ENCODE results near the gene ADAM12. TPM values are rescaled to one million over a fixed set of nuclear protein-coding genes. Genes with fewer than 3 reads are reported as not detected.

ADAM12 gene
- total and polyA plus RNA-seq, 9 of the 15 experiments (the other 6 are each of a cell fraction or from before 2014, with no cell fraction given), result not detected

GRCh38 chr10:126045861-126046260, 342.4 kb downstream of the ADAM12 start:
- 0% methylated on average over 3 of the region's 3 CpGs for WGBS (ENCODE audit: insufficient coverage, low coverage, missing lambda C conversion rate)
- FAIRE-seq, result no peak
- in situ Hi-C loops (cut with MboI), result no loop called here
- TF ChIP-seq ZNF586 (CRISPR knock-in tag; conservative IDR thresholded peaks at IDR 0.05) (no peak), PTRF (tag; IDR thresholded peaks at IDR 0.05) (no peak), TCF3 (CRISPR knock-in tag; IDR thresholded peaks at IDR 0.05) (no peak), FOXM1 (IDR thresholded peaks at IDR 0.05; ENCODE audit: low read depth) (no peak), FOXM1 (CRISPR knock-in tag; IDR thresholded peaks at IDR 0.05; ENCODE audit: low read depth) (no peak), ILK (tag; IDR thresholded peaks at IDR 0.05; ENCODE audit: borderline replicate concordance, low read depth) (no peak), ZC3H11A (IDR thresholded peaks at IDR 0.05; ENCODE audit: low read depth, low read length) (no peak), SMARCB1 (IDR thresholded peaks at IDR 0.05; ENCODE audit: insufficient read length, low read depth) (no peak), HSF4 (CRISPR knock-in tag; IDR thresholded peaks at IDR 0.05; ENCODE audit: borderline replicate concordance) (no peak), KAT2B (IDR thresholded peaks at IDR 0.05; ENCODE audit: low read depth, low read length) (no peak), ZNF699 (CRISPR knock-in tag; IDR thresholded peaks at IDR 0.05; ENCODE audit: insufficient replicate concordance) (no peak), KHSRP (IDR thresholded peaks at IDR 0.05) (no peak), RNF2 (IDR thresholded peaks at IDR 0.05) (no peak), SP2 (IDR thresholded peaks at IDR 0.05; ENCODE audit: extremely low read depth, low read depth, low read length, poor library complexity, severe bottlenecking) (no peak), SIX5 (IDR thresholded peaks at IDR 0.05; ENCODE audit: borderline replicate concordance in 1 of 2, insufficient read depth in 1 of 2, low read depth in 1 of 2, low read length in 2 of 2) (no peak), ILF3 (IDR thresholded peaks at IDR 0.05; ENCODE audit: borderline replicate concordance) (no peak)
- TF ChIP-seq, protein P1, sequence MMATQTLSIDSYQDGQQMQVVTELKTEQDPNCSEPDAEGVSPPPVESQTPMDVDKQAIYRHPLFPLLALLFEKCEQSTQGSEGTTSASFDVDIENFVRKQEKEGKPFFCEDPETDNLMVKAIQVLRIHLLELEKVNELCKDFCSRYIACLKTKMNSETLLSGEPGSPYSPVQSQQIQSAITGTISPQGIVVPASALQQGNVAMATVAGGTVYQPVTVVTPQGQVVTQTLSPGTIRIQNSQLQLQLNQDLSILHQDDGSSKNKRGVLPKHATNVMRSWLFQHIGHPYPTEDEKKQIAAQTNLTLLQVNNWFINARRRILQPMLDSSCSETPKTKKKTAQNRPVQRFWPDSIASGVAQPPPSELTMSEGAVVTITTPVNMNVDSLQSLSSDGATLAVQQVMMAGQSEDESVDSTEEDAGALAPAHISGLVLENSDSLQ (IDR thresholded peaks at IDR 0.05), result no peak
- TF ChIP-seq, protein P2, sequence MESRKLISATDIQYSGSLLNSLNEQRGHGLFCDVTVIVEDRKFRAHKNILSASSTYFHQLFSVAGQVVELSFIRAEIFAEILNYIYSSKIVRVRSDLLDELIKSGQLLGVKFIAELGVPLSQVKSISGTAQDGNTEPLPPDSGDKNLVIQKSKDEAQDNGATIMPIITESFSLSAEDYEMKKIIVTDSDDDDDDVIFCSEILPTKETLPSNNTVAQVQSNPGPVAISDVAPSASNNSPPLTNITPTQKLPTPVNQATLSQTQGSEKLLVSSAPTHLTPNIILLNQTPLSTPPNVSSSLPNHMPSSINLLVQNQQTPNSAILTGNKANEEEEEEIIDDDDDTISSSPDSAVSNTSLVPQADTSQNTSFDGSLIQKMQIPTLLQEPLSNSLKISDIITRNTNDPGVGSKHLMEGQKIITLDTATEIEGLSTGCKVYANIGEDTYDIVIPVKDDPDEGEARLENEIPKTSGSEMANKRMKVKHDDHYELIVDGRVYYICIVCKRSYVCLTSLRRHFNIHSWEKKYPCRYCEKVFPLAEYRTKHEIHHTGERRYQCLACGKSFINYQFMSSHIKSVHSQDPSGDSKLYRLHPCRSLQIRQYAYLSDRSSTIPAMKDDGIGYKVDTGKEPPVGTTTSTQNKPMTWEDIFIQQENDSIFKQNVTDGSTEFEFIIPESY (CRISPR knock-in tag; IDR thresholded peaks at IDR 0.05), result no peak
- TF ChIP-seq, protein P3, sequence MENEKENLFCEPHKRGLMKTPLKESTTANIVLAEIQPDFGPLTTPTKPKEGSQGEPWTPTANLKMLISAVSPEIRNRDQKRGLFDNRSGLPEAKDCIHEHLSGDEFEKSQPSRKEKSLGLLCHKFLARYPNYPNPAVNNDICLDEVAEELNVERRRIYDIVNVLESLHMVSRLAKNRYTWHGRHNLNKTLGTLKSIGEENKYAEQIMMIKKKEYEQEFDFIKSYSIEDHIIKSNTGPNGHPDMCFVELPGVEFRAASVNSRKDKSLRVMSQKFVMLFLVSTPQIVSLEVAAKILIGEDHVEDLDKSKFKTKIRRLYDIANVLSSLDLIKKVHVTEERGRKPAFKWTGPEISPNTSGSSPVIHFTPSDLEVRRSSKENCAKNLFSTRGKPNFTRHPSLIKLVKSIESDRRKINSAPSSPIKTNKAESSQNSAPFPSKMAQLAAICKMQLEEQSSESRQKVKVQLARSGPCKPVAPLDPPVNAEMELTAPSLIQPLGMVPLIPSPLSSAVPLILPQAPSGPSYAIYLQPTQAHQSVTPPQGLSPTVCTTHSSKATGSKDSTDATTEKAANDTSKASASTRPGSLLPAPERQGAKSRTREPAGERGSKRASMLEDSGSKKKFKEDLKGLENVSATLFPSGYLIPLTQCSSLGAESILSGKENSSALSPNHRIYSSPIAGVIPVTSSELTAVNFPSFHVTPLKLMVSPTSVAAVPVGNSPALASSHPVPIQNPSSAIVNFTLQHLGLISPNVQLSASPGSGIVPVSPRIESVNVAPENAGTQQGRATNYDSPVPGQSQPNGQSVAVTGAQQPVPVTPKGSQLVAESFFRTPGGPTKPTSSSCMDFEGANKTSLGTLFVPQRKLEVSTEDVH (IDR thresholded peaks at IDR 0.05; ENCODE audit: low read depth, partially characterized antibody), result no peak

More at GRCh38 chr10:126045861-126046260, 342.4 kb downstream of the ADAM12 start:
- H4K20me1 ChIP-seq (replicated peaks; ENCODE audit: control insufficient read depth, insufficient read depth, low read length), result no peaks in the 10 kb centered on the region
- DNase-seq (ENCODE audit: extremely low read depth in 1 of 4, low spot score in 3 of 4), result no peak
- H3K9me1 ChIP-seq (ENCODE audit: control insufficient read depth, insufficient read depth, low read length), result no peaks in the 10 kb centered on the region
- intact Hi-C loops (cut with micrococcal nuclease), result no loop called here
- peaks cover 3 to 26% of the 10 kb centered on the region in 2 experiments; a peak in 2 of 5 replicates for H3K27me3 ChIP-seq (ENCODE audit: control insufficient read depth in 2 of 2, insufficient read depth in 2 of 2, low read length in 2 of 2)
- no peaks in the 10 kb centered on the region for H3K79me2 ChIP-seq (ENCODE audit: control insufficient read depth, insufficient read depth, low read length)
- no peak overlapping the region for H3K4me3 ChIP-seq
- H3K9ac ChIP-seq (ENCODE audit: insufficient read depth in 1 of 2, low read depth in 2 of 2, low read length in 2 of 2), result no peak overlapping the region
- H3K9me3 ChIP-seq (replicated peaks; ENCODE audit: control insufficient read depth, insufficient read depth, low read depth, low read length), result no peaks in the 10 kb centered on the region
- ATAC-seq, result no peak
- H2AFZ ChIP-seq (ENCODE audit: low read depth, low read length), result no peak overlapping the region
- ChIA-PET POLR2A (no interaction called here), CTCF (ENCODE audit: low intra/inter-chr PET ratio) (no interaction called here)
- BruUV-seq (replicated peaks), result no TSS peak
- H3K4me2 ChIP-seq (ENCODE audit: insufficient read depth, low read length), result no peak overlapping the region
- H3K36me3 ChIP-seq (ENCODE audit: control insufficient read depth, insufficient read depth, low read length), result no peaks in the 10 kb centered on the region
- H3K27ac ChIP-seq (ENCODE audit: extremely low read depth, low read depth, low read length), result no peak overlapping the region
- H3K4me1 ChIP-seq (replicated peaks in 1 of 2; ENCODE audit: control insufficient read depth in 2 of 2, insufficient read depth in 2 of 2, low read length in 2 of 2), result no peaks in the 10 kb centered on the region

All from K562 (cell line).